Brain microvascular endothelial cell (primary cell): ENCODE results near the gene ZNF620.

Experiments
- DNase-seq: peaks from one replicate; pipeline ENCODE4 v3.0.0-alpha.2; 2020
- H3K27ac ChIP-seq: fragments of 250-450 bp; sonication (Bioruptor Pico); 2 replicates; pipeline ENCODE4 v1.5.1; 2020; ENCODE audit warnings: mild to moderate bottlenecking, moderate library complexity
- H3K27me3 ChIP-seq: fragments of 250-450 bp; sonication (Bioruptor Pico); replicated peaks from 2 replicates; pipeline ENCODE4 v1.5.1; 2020; ENCODE audit warnings: mild to moderate bottlenecking
- H3K36me3 ChIP-seq: fragments of 250-450 bp; sonication (Bioruptor Pico); replicated peaks from 2 replicates; pipeline ENCODE4 v1.5.1; 2020; ENCODE audit warnings: mild to moderate bottlenecking
- H3K4me3 ChIP-seq: 2 replicates; pipeline ENCODE4 v1.5.1; 2011; ENCODE audit warnings: low read depth, mild to moderate bottlenecking, control low read depth, low read length, moderate library complexity
- in situ Hi-C: cut with HindIII; loops from 2 replicates; pipeline ENCODE4 v1.10.0; 2017; ENCODE audit warnings: low sequenced_read_pairs, low pct_ligation_motif_present
- TF ChIP-seq, protein P1 (sequence below): IDR thresholded peaks from 2 replicates; pipeline ENCODE4 v1.5.1; 2011; ENCODE audit warnings: low read depth, mild to moderate bottlenecking, moderate library complexity, low read length, control low read depth, inconsistent platforms; ENCODE audit errors: missing control alignments

Gene ZNF620

GRCh38 chr3:40524568-40525285 is 18.9 kb downstream of the ZNF620 start, which contains the start of gene ZNF621:
Gene ZNF621, plus strand, starts transcription at chr3:40524960. Its CDS starts 881 bp downstream, at chr3:40525841.
- Histone ChIP-seq H3K27ac (peak within 1 kb of the TSS; percentile 94), H3K4me3 (peak within 1 kb of the TSS; percentile 77), H3K36me3 (peaks cover 15% of the 10 kb centered on the region), H3K27me3 (no peaks in the 10 kb centered on the region)
- TF ChIP-seq, protein P1, sequence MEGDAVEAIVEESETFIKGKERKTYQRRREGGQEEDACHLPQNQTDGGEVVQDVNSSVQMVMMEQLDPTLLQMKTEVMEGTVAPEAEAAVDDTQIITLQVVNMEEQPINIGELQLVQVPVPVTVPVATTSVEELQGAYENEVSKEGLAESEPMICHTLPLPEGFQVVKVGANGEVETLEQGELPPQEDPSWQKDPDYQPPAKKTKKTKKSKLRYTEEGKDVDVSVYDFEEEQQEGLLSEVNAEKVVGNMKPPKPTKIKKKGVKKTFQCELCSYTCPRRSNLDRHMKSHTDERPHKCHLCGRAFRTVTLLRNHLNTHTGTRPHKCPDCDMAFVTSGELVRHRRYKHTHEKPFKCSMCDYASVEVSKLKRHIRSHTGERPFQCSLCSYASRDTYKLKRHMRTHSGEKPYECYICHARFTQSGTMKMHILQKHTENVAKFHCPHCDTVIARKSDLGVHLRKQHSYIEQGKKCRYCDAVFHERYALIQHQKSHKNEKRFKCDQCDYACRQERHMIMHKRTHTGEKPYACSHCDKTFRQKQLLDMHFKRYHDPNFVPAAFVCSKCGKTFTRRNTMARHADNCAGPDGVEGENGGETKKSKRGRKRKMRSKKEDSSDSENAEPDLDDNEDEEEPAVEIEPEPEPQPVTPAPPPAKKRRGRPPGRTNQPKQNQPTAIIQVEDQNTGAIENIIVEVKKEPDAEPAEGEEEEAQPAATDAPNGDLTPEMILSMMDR = no peak
- in situ Hi-C loops = no loop called here
- peak; percentile 67 for DNase-seq

- no peak for DNase-seq
- H3K36me3 ChIP-seq = peaks cover 52% of the 10 kb centered on the region
Observed at GRCh38 chr3:40528426-40528825, 22.6 kb downstream of the ZNF620 start.

GRCh38 chr3:40532252-40532651 is 26.4 kb downstream of the ZNF620 start:
- no peak for DNase-seq
- H3K27me3 ChIP-seq = no peaks in the 10 kb centered on the region
- no peak overlapping the region for H3K4me3 ChIP-seq
- in situ Hi-C loops = no loop called here
- H3K36me3 ChIP-seq = peaks cover 65% of the 10 kb centered on the region
- no peak overlapping the region for H3K27ac ChIP-seq
- TF ChIP-seq, protein P1 = no peak

More at GRCh38 chr3:40528426-40528825, 22.6 kb downstream of the ZNF620 start:
- H3K4me3 ChIP-seq = no peak overlapping the region
- in situ Hi-C loops = no loop called here
- H3K27ac ChIP-seq = no peak overlapping the region
- no peaks in the 10 kb centered on the region for H3K27me3 ChIP-seq
- TF ChIP-seq, protein P1 = no peak

DNA sequence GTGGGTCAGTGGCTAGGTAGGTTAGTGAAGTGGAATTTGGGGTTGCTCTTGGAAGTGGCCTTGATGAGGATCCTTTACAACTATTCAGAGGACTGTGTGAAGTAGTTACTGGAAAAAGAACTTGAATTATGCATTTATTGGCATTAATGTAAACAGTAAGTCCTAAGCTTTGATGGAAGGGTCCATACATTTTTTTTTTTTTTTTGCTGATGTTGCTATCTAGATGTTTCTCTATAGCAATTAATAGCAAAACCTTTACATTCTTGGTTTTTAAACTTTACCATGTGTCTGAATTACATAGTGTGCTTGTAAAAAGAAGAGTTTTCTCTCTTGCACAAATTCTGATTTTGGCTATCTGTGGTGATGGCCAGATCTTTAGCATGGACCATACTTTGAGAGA is 28.4 kb downstream of the ZNF620 start:
- H3K27me3 ChIP-seq = no peaks in the 10 kb centered on the region
- H3K4me3 ChIP-seq = no peak overlapping the region
- no peak for DNase-seq
- in situ Hi-C loops = no loop called here
- TF ChIP-seq, protein P1 = no peak
- no peak overlapping the region for H3K27ac ChIP-seq
- peaks cover 59% of the 10 kb centered on the region for H3K36me3 ChIP-seq

DNA sequence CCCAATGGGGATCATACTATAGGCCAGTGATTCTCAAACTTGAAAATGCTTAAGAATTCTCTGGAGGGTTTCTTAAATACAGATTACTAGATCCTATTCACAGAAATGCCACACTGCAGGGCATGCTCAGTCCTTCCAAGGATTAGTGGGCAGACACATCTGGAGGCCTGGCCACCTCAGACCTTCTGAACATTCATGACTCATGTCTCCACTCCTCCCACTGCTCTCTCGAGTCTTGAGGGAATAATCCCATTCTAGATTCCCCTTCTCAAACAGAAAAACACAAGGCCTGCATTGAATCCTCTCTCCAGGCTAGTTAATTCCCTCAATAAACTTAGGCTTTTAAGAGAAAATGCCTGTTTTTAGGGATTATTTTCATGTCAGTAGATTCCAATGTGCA is 41.0 kb downstream of the ZNF620 start:
- Histone ChIP-seq H3K36me3 (no peaks in the 10 kb centered on the region), H3K27ac (no peak overlapping the region), H3K4me3 (no peak overlapping the region), H3K27me3 (no peaks in the 10 kb centered on the region)
- in situ Hi-C loops = no loop called here
- peak; percentile 61 for DNase-seq
- TF ChIP-seq, protein P1 = no peak

DNA sequence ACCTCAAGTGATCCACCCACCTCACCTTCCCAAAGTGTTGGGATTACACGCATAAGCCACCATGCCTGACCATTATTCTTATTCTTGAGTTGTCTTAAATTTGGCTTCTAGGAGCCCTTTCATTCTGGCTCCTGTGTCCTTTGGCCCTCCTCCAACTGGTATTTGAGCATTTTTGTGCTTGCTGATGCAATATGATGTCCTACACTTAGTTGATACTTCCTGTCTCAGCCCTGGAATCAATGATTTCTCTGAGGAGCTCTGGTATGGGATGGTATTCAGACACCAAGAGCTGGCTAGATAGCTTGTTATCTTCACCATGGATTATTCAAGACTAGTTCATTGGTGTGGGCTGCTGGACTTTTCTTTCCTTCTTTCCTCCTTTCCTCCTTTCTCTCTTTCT is 44.3 kb downstream of the ZNF620 start:
- H3K36me3 ChIP-seq = no peaks in the 10 kb centered on the region
- TF ChIP-seq, protein P1 = no peak
- H3K27me3 ChIP-seq = no peaks in the 10 kb centered on the region
- DNase-seq = no peak
- in situ Hi-C loops = no loop called here
- no peak overlapping the region for H3K27ac ChIP-seq
- no peak overlapping the region for H3K4me3 ChIP-seq
